H54 (cell line): ENCODE measurements around the gene HSFX4.
A peak's percentile ranks its signal among the peaks of the same experiment; 100 is the strongest.
"Not testable (repeated sequence)": the region's sequence is repeated elsewhere in the genome, so short reads cannot be mapped to it uniquely, and the experiment has no call there.

Experiments
- DNase-seq: peaks from one replicate; pipeline ENCODE4 v3.0.0; 2011; ENCODE audit warnings: low spot score, mixed read lengths; ENCODE audit not compliant: insufficient read length
- FAIRE-seq: peaks from 3 replicates; lab custom pipeline; 2011; peaks lifted over from hg19 to GRCh38; lab: Jason Lieb, UNC
- POLR2A ChIP-seq: IDR thresholded peaks from 2 replicates; pipeline ENCODE4 v1.6.1; 2011; ENCODE audit warnings: low read depth, mild to moderate bottlenecking, low read length

The HSFX4 gene

DNA sequence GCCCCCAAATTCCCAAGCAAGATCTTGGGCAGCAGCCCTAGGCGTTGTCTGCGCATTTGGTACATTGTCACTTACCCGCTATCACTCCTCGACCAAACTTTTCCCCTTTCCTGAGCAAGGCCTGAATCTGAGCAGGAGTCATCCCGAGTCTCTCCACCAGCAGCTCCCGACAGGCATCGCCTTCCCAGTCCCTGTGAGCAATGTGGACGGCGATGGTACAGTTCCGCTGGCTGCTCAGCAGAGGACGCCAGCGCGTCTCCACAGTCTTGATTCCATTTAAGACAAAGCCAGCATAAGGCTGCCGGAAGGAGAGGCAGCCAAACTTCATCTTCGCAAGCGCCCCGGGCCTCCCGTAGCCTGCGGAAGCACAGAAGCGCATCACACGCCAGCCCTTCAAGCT is 4.2 kb downstream of the HSFX4 start:
- FAIRE-seq = not testable (repeated sequence)

DNA sequence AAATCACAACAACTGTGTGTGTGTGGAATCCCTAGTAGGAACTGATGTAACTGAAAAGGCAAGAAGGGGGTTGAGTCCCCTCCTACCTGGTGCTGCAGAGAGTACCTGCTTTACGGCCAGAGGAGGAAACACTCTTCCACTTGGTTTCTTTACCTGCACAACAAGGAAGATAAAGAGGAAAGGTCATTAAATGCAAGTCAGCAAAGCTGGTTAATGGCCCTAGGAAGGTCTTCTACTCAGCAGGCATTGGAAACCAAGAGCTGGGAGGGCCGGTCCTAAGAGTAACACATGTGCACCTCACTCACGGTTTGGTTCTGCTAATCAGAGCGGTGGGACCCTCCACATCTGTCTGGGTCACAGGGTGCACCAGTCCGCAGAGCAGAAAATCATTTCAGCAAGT is 8.0 kb downstream of the HSFX4 start:
- not testable (repeated sequence) for FAIRE-seq

More for the DNA sequence above, 4.2 kb downstream of the HSFX4 start:
- not testable (repeated sequence) for DNase-seq

DNA sequence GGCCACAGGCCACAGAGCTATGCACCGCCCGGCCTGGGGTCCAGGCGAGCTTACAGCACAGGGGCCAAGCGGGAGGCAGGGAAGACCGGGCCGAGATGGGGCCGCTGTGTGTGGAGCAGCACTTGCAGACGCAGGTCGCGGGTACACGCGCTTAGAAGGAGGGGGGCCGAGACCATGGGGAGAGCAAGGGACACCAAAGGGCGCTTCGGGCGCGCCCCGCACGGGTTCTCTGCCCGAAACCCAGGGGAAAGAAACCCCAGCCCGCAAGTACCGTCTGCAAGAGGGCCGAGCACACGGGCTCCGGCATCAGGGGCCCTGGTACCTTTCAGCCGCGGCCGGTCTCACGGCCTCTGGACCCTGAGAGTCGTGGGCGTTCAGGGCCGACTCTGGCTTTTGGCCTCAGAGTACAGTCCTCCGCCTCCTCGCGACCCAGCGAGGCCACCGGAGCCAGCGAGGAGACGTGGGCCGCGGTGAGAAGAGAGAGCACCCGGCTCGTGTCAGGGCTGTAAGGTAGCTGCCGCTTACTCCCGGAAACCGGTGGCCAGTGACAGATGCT is 8.6 kb downstream of the HSFX4 start:
- TF ChIP-seq POLR2A = no peak
- FAIRE-seq = no peak
- DNase-seq = no peak

More for the DNA sequence above, 8.0 kb downstream of the HSFX4 start:
- not testable (repeated sequence) for DNase-seq

DNA sequence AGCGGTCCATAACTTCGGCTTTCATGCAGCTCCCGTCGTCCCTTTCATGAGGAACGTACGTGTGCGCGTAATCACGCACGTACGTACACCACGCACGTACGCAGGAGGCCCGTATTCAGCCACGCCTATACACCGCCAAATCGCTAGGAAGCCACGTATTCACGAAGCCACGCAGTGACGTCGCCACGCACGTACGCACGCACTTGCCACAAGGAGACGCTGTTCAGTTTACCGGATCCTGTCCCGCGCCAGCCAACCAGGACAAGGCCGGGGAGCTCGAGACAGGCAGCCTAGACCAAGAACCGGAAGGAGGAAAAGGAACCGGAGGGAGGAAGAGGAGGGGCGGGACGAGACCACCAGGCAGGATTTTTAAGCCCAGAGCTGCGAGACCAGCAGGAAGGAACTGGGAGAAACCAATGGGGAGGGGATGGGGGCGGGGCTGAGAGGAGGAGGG is 9.1 kb downstream of the HSFX4 start, which contains the start of gene EOLA2:
Gene EOLA2 (minus strand): TSS at position 65 of the 454 bp plus-strand sequence. CDS start 4,617 bp downstream, outside the sequence.
- peak; percentile 59 for TF ChIP-seq POLR2A
- peak; percentile 70 for FAIRE-seq

DNA sequence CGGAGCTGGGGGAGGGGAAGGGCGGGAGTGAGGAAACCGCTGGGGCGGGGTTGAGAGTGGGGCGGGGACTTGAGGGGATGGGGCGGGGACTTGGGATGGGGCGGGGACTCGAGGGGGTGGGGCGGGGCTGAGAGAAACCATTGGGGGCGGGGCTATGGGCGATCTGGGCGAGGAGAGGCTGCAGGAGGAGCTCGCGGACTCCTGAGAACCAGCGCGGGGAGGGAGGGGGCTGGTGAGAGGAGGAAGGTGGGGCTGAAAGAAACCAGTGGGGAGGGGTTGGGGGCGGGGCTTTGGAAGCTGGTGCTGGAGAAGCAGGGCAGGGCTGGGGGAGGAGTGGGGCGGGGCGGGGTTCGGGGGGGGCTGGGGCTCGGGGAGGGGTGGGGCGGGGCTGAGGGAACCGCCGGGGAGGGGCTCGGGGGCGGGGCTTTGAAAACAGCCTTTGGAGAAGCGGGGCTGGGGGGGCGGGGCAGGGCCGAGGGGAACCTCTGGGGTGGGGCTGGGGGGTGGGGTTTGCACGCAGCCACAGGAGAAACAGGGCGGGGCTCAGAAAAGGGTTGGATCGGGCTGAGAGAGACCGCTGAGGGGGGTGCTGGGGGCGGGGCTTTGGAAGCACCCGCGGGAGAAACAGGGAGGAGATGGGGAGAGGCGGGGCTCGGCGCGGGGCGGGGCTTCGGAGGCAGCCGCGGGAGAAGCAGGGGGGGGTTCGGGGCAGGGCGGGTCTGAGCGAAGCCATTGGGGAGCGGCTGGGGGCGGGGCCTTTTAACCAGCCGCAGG is 9.7 kb downstream of the HSFX4 start:
- no peak for TF ChIP-seq POLR2A
- FAIRE-seq (no peak), DNase-seq (peak; percentile 28)

More for the DNA sequence above, 9.1 kb downstream of the HSFX4 start, which contains the start of gene EOLA2:
- peak; percentile 38 for DNase-seq

DNA sequence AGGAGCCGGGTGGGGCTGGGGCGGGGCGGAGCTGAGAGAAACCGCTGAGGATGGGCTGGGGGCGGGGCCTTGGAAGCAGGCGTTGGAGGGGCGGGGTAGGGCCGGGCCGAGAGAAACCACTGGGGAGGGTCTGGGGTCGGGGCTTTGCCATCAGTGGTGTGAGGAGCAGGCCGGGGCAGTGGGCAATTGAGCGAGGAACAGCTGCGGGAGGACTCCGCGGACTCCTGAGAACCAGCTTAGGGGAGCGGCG is 10.2 kb downstream of the HSFX4 start:
- TF ChIP-seq POLR2A = no peak
- DNase-seq (no peak), FAIRE-seq (no peak)

DNA sequence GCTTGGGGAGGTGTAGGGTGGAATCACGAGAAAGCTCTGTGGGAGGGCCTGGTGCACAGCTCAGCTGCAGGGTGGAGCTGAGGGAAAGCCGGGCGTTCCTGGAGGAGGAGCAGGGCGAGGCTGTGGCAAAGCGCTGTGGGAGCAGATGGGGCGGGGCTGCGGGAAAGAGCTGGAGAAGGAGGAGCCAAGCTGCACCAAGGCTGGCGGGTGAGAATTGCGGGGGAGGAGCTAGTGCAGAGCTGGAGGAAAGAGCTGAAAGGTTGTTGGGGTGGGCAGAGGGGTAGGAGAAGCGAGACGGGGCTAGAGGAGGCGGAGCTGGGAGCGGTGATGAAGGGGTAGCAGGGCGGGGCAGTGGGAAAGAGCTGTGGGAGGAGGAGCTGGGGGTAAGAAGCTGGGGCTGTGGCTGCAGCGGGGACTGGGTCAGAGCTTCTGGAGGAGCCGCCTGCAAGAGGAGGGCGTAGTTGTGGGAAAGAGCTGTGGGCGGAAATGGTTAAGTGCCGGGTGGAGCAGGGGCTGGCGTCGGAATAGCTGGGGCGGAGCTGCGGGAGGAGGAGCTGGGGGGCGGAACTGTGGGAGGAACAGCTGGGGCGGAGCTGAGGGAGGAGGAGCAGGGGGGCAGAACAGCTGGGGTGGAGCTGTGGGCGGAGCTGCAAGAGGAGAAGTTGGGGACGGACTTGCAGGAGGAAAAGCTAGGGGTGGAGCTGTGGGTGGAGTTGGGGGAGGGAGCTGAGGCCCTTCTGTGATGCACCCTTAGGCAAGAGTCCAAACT is 10.7 kb downstream of the HSFX4 start:
- peak; percentile 15; the same call in 1 of the 2 replicates for TF ChIP-seq POLR2A
- FAIRE-seq (peak; percentile 58), DNase-seq (peak; percentile 37)

DNA sequence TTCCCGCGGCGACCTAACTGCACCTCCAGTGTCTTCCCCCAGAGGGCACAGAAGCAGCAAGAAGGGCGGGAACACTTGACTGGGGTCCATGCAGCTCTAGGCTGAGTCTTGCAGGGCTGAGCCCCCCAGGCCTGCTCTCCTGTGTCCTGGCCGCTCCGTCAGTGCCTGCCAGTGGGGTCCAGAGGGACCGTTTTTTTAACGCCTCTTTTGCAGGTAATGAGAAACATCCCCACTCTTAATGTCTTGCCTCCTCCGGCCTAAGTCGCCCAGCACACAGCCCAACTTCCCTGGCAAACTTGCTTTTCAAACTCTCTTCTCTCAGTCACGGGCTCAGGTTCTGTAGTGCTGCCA is 11.3 kb downstream of the HSFX4 start:
- not testable (repeated sequence) for FAIRE-seq, DNase-seq

DNA sequence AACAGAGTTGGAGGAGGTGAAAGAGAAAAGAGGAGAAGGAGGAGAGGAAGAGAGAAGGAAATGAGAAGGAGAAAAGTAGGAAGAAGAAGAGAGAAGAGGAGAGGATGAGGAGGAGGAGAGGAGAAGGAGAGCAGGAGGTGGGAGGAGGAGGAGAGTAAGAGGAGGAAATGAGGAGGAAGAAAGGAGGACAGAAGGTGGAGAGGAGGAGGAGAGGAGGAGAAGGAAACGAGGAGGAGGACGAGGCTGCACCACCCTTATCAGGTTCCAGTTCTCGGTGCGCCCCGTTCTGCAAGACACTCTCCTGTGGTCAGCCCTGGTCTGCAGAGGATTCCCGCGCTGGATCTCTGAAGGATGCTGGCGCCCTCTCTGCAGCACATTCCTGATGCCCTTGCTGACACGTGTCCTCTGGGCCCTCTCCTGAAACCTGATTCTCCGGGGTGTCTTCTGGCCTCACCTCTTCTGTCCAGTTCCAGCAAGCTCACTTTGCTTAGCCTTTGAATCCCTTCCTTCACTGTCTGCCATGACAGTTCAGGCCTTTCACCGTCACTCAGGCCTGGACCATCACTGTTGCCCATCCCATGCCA is 15.8 kb downstream of the HSFX4 start:
- not testable (repeated sequence) for FAIRE-seq, DNase-seq

DNA sequence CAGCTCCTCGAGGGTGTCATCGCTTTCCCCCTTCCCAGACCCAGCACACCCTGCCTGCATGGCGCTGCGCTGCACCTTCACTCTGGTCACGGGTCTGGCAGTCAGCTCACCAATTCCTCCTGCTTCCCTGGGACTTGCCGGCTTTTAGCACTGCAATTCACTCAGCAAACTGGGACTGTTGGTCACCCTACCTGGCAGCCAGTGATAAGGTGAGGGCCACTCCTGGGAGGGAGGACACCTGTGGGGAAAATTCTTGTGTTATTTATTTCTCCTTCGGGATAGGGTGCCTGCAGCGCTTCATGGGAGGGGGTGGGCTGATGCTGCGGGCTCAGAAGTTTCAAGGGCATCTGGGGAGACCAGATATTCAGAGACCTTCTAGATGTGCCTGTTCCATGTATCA is 16.4 kb downstream of the HSFX4 start:
- DNase-seq, FAIRE-seq: not testable (repeated sequence)

DNA sequence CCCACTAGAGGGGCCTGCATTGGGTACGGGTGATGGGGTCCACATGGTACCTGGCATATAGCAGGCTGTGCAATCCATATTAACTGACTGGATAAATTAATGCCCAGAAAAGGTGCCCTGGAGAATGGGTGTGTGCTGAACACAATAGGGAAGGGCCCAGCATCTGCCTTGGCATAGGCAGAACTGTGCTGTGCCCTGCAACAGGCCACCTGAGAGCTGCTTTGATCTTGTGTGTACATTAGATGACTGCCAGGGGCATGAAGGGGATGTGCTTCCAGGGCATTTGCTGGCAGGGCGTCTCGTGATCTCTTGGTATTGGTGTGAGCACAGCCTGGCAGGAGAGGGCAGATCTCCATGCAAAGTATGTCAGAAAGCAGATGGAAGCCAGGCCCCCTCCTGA is 17.6 kb downstream of the HSFX4 start:
- not testable (repeated sequence) for FAIRE-seq, DNase-seq

DNA sequence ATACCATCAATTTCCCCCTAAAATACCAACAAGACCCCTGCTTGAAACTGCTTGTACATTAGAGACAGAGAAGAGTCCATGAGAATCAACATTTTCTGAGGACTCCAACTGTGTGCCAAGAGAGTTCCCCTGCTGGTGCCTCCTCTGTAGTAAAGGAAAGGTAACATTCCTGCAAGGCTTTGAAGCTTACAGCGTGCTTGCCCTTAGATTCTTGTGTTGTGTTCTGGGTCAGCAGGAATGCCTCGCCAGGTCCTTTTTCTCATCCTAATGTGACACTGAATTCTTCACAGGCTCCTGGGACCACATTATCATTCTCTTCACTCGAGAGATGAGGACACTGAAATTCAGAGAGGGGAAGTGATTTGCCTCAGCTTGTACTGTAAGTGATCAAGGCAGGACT is 18.6 kb downstream of the HSFX4 start:
- FAIRE-seq (no peak), DNase-seq (no peak)
- TF ChIP-seq POLR2A = no peak

DNA sequence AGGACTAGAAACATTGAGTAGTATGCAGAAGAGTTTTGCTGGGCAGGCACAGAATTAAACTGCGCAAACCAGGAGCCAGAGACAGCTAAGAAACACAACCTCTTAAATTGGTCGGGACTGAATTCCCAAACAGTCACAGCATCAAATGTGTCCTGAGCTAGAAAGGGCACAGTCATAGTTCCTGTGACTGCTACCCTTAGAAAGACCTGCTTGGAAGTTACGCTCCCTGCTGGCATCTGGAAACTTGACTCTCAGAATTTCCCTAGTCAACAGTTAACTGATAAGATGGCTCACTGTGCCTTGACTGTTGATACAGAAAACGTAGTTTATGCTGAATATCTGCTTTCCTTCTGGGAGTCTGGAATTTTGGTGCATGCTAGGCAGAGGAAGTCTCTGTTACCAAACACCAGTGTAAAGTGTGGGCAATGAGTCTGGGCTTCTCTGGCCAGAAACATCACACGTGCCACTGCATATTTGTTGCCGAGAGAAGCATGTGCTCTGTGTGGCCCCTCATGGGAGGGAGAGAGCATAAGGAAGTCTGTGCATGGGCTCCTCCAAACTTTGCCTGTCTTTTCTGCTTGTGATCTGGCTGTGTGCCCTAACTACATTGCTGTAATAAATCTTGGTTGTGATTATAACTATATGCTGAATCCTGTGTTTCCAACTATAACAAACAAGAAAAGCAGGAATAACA is 20.5 kb downstream of the HSFX4 start:
- no peak for TF ChIP-seq POLR2A
- FAIRE-seq (no peak), DNase-seq (no peak)

DNA sequence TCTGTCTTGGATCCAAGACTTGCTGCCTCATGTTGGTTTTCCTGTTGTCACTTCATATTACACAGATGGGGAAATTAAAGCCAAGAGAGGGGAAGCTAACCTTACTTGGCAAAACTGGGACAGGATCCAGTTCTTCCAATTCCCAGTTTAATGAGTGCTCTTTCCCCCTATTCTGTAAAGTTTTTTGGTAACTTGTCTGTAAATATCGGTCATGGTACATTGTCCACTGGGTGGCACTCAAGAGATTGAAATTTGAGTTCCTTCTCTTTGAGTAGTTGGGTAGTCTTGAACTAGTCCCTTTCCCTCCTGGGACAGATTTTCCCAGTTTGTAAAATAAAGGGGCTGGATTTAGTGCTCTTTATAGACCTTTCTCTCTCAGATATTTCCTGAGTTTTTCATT is 21.3 kb downstream of the HSFX4 start:
- DNase-seq (peak; percentile 11), FAIRE-seq (peak; percentile 27)
- TF ChIP-seq POLR2A = no peak
